Upper lobe of left lung (tissue), 4 donors: ENCODE results near the gene RENBP.

Source experiments
- POLR2A ChIP-seq, 4 donors: fragments of 450-650 bp; IDR thresholded peaks; one replicate each; pipeline ENCODE4 v1.5.1; 2016 to 2017; ENCODE audit warnings: antibody characterized with exemption in 4 of 4, mild to moderate bottlenecking in 2 of 4
- POLR2AphosphoS5 ChIP-seq, 2 donors: sonication (generic); formaldehyde crosslinking; IDR thresholded peaks; one replicate each; pipeline ENCODE4 v1.5.1; 2017; ENCODE audit warnings: antibody characterized with exemption in 2 of 2
- TF ChIP-seq, protein P1 (sequence below), 6 experiments: fragments of 450-650 bp in 4 of 6; fragments of 200-600 bp in 2 of 6; sonication (generic) in 2 of 6; IDR thresholded peaks; one replicate each; pipeline ENCODE4 v1.5.1; 2016 to 2019; ENCODE audit warnings: antibody characterized with exemption in 6 of 6

DNA sequence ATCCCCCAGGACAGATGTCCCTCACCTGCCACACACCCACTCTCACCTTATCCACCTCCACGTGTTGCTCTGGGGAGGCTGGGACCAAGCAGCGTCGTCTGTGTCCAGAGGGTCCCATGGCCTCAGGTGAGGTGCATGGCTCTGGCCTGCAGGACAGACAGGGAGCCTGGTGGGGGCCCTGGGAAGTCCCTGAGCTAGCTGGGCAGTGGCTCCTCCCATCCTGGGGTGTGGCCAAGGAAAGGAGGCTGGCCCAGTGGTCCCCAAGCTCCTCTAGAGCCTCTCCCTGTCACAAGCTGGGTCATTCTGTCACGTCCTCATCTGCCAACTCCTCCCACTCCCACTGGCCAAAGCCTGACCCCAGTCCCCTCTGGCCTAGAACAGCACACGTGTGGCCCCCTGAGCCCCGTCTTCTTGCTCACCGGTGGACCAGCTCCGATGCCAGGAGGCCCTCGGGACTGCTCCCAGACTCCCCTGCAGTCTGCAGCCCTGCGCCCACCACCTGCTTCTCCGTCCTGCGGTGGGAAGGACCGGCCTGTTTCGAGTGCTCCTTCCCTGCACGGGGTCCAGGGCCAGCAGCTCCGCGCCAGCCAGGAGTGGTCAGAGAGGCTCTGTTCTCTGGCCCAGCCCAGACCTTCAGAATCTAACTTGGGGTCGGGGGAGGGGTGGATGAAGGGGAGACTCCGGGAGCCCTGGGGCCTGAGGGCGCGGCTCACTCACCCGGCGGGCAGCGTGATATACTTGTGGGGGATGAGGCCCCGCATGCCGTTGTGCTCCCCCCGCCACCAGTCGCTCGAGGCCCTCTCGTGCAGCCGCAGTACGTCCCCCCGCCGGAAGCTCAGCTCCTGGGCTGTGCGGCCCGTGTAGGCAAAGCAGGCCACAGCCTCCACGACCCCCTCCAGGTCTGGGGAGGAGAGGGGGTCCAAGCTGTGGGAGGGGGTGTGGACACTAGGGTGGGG is 35.1 kb downstream of the RENBP start:
- TF ChIP-seq POLR2A (IDR thresholded peaks at IDR 0.05) = no peak
- TF ChIP-seq, protein P1, sequence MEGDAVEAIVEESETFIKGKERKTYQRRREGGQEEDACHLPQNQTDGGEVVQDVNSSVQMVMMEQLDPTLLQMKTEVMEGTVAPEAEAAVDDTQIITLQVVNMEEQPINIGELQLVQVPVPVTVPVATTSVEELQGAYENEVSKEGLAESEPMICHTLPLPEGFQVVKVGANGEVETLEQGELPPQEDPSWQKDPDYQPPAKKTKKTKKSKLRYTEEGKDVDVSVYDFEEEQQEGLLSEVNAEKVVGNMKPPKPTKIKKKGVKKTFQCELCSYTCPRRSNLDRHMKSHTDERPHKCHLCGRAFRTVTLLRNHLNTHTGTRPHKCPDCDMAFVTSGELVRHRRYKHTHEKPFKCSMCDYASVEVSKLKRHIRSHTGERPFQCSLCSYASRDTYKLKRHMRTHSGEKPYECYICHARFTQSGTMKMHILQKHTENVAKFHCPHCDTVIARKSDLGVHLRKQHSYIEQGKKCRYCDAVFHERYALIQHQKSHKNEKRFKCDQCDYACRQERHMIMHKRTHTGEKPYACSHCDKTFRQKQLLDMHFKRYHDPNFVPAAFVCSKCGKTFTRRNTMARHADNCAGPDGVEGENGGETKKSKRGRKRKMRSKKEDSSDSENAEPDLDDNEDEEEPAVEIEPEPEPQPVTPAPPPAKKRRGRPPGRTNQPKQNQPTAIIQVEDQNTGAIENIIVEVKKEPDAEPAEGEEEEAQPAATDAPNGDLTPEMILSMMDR (IDR thresholded peaks at IDR 0.05) = no peak
- no peak for TF ChIP-seq POLR2AphosphoS5 (IDR thresholded peaks at IDR 0.05)
